Right atrium auricular region (tissue), 2 donors: ENCODE data around the gene ATRN. TPM values are rescaled to one million over a fixed set of nuclear protein-coding genes. Genes with fewer than 3 reads are reported as not detected.

ENCODE experiments used
- DNase-seq: peaks from one replicate; pipeline ENCODE4 v3.0.0-alpha.2; 2019; ENCODE audit warnings: low spot score
- H3K27ac ChIP-seq, 2 donors: fragments of 200-600 bp; sonication (generic); 1 replicate in 1 of 2; 2 replicates in 1 of 2; pipeline ENCODE4 v1.5.1; 2016 to 2019
- H3K27me3 ChIP-seq, 2 donors: fragments of 200-600 bp; sonication (generic); one replicate each; pipeline versions ENCODE4 v1.5.1 to v1.6.0; 2017 to 2019
- H3K36me3 ChIP-seq: fragments of 200-600 bp; sonication (generic); one replicate; pipeline ENCODE4 v1.5.1; 2016
- H3K4me1 ChIP-seq, 2 donors: fragments of 200-600 bp; sonication (generic); one replicate each; pipeline versions ENCODE4 v1.5.1 to v1.6.0; 2017 to 2019
- H3K4me3 ChIP-seq, 2 donors: fragments of 200-600 bp; sonication (generic); 1 replicate in 1 of 2; 2 replicates in 1 of 2; pipeline ENCODE4 v1.5.1; 2017 to 2019; ENCODE audit warnings: mild to moderate bottlenecking in 1 of 2, moderate library complexity in 1 of 2
- H3K9me3 ChIP-seq, 2 donors: fragments of 200-600 bp; sonication (generic); one replicate each; pipeline ENCODE4 v1.5.1; 2019
- CTCF ChIP-seq, 2 donors: fragments of 200-600 bp; sonication (generic); IDR thresholded peaks; one replicate each; pipeline ENCODE4 v1.5.1; 2019; ENCODE audit warnings: antibody characterized with exemption in 2 of 2
- total RNA-seq, 2 donors: library from RNA; depleted of rRNA; stranded (reverse); fragments of >200 nt; gene quantifications; one replicate each; pipeline ENCODE4 v1.1.0, GENCODE V29; 2016

ATRN gene
- total RNA-seq, 2 donors from 2014 or later = 22.5 to 28.1 TPM

GRCh38 chr20:3616250-3616649, 145.4 kb downstream of the ATRN start:
- Histone ChIP-seq H3K27me3 (no peaks in the 10 kb centered on the region), H3K4me3 (no peak overlapping the region)
- no peak for DNase-seq

GRCh38 chr20:3621111-3621510, 150.3 kb downstream of the ATRN start:
- no peak for TF ChIP-seq CTCF (IDR thresholded peaks at IDR 0.05)
- Histone ChIP-seq H3K9me3 (no peaks in the 10 kb centered on the region), H3K4me3 (no peak overlapping the region), H3K27ac (no peak overlapping the region), H3K4me1 (no peaks in the 10 kb centered on the region), H3K36me3 (no peaks in the 10 kb centered on the region), H3K27me3 (no peaks in the 10 kb centered on the region)
- DNase-seq = no peak

More at GRCh38 chr20:3616250-3616649, 145.4 kb downstream of the ATRN start:
- H3K9me3 ChIP-seq = no peaks in the 10 kb centered on the region
- peaks cover 0 to 6% of the 10 kb centered on the region in 2 donors for H3K4me1 ChIP-seq
- H3K27ac ChIP-seq = no peak overlapping the region
- H3K36me3 ChIP-seq = no peaks in the 10 kb centered on the region
- no peak for TF ChIP-seq CTCF (IDR thresholded peaks at IDR 0.05)

GRCh38 chr20:3622406-3622805, 151.6 kb downstream of the ATRN start:
- no peak overlapping the region for H3K4me3 ChIP-seq
- DNase-seq = no peak
- no peaks in the 10 kb centered on the region for H3K27me3 ChIP-seq
- no peaks in the 10 kb centered on the region for H3K9me3 ChIP-seq
- H3K27ac ChIP-seq = no peak overlapping the region
- H3K4me1 ChIP-seq = no peaks in the 10 kb centered on the region
- H3K36me3 ChIP-seq = no peaks in the 10 kb centered on the region
- TF ChIP-seq CTCF (IDR thresholded peaks at IDR 0.05) = no peak

- H3K4me3 ChIP-seq = no peak overlapping the region
- no peaks in the 10 kb centered on the region for H3K27me3 ChIP-seq
- no peak for DNase-seq
- H3K36me3 ChIP-seq = peaks cover 11% of the 10 kb centered on the region
- no peaks in the 10 kb centered on the region for H3K4me1 ChIP-seq
- TF ChIP-seq CTCF (IDR thresholded peaks at IDR 0.05) = no peak
- H3K27ac ChIP-seq = no peak overlapping the region
- H3K9me3 ChIP-seq = no peaks in the 10 kb centered on the region
Observed at GRCh38 chr20:3627476-3627875, 156.7 kb downstream of the ATRN start.

GRCh38 chr20:3628502-3629314, 157.9 kb downstream of the ATRN start:
- no peak for DNase-seq
- Histone ChIP-seq H3K27me3 (no peaks in the 10 kb centered on the region), H3K36me3 (peaks cover 11% of the 10 kb centered on the region), H3K27ac (no peak overlapping the region), H3K4me1 (no peaks in the 10 kb centered on the region), H3K4me3 (no peak overlapping the region), H3K9me3 (no peaks in the 10 kb centered on the region)
- no peak for TF ChIP-seq CTCF (IDR thresholded peaks at IDR 0.05)

- no peaks in the 10 kb centered on the region for H3K9me3 ChIP-seq
- no peak overlapping the region for H3K4me3 ChIP-seq
- no peak for TF ChIP-seq CTCF (IDR thresholded peaks at IDR 0.05)
- no peaks in the 10 kb centered on the region for H3K4me1 ChIP-seq
- DNase-seq = no peak
- H3K36me3 ChIP-seq = peaks cover 11% of the 10 kb centered on the region
- no peak overlapping the region for H3K27ac ChIP-seq
- no peaks in the 10 kb centered on the region for H3K27me3 ChIP-seq
Observed at GRCh38 chr20:3629893-3630292, 159.1 kb downstream of the ATRN start.
